ENCODE results near the gene APOL6.
"Not testable (repeated sequence)": the region's sequence is repeated elsewhere in the genome, so short reads cannot be mapped to it uniquely, and the experiment has no call there.

Gene APOL6

GRCh38 chr22:35674335-35674734 is 26.1 kb downstream of the APOL6 start:
- DNase-seq, result no peak

GRCh38 chr22:35676065-35676464 is 27.8 kb downstream of the APOL6 start:
- not testable (repeated sequence) for DNase-seq

GRCh38 chr22:35677460-35678187 is 29.4 kb downstream of the APOL6 start:
- DNase-seq, result no peak

- DNase-seq, result no peak
Observed at GRCh38 chr22:35678836-35679235, 30.6 kb downstream of the APOL6 start.

GRCh38 chr22:35679492-35679891 is 31.2 kb downstream of the APOL6 start:
- not testable (repeated sequence) for DNase-seq

GRCh38 chr22:35681454-35682052 is 33.3 kb downstream of the APOL6 start:
- DNase-seq, result no peak

- no peak for DNase-seq
Observed at GRCh38 chr22:35683560-35683959, 35.3 kb downstream of the APOL6 start.

- peak in 30 of 58 donors; percentile 1 to 64 (median 18) for DNase-seq
Observed at GRCh38 chr22:35684270-35684700, 36.0 kb downstream of the APOL6 start.

GRCh38 chr22:35684732-35685131 is 36.5 kb downstream of the APOL6 start:
- DNase-seq, result no peak

- no peak for DNase-seq
Observed at GRCh38 chr22:35685731-35686130, 37.5 kb downstream of the APOL6 start.

- DNase-seq, result no peak
Observed at GRCh38 chr22:35686298-35686697, 38.1 kb downstream of the APOL6 start.

- no peak for DNase-seq
Observed at GRCh38 chr22:35687461-35687860, 39.2 kb downstream of the APOL6 start.

GRCh38 chr22:35688913-35689675 is 40.8 kb downstream of the APOL6 start:
- DNase-seq, result no peak

GRCh38 chr22:35690001-35690400 is 41.8 kb downstream of the APOL6 start:
- no peak for DNase-seq

GRCh38 chr22:35695202-35695601 is 47.0 kb downstream of the APOL6 start:
- DNase-seq, result no peak

GRCh38 chr22:35697142-35697541 is 48.9 kb downstream of the APOL6 start:
- DNase-seq, result no peak

GRCh38 chr22:35699852-35700251 is 51.6 kb downstream of the APOL6 start:
- not testable (repeated sequence) for DNase-seq

- DNase-seq, result no peak
Observed at GRCh38 chr22:35703861-35704584, 55.8 kb downstream of the APOL6 start.

GRCh38 chr22:35705141-35705540 is 56.9 kb downstream of the APOL6 start:
- DNase-seq, result no peak

GRCh38 chr22:35708453-35708852 is 60.2 kb downstream of the APOL6 start:
- no peak for DNase-seq

GRCh38 chr22:35708917-35709316 is 60.7 kb downstream of the APOL6 start:
- no peak for DNase-seq

GRCh38 chr22:35711336-35711735 is 63.1 kb downstream of the APOL6 start:
- no peak for DNase-seq

All from anterior cingulate cortex (tissue), 58 donors.